Placental epithelial cell (primary cell): Measurements from ENCODE around the gene USH1G. TPM values are rescaled to one million over a fixed set of nuclear protein-coding genes. Genes with fewer than 3 reads are reported as not detected.

Source experiments
- total RNA-seq: library from RNA; depleted of rRNA; stranded (reverse); fragments of >200 nt; gene quantifications from 2 replicates; pipeline ENCODE4 v1.2.3, GENCODE V29; 2012

Gene USH1G
- total RNA-seq, result under 0.01 and 0.22 TPM in 2 replicates

DNA sequence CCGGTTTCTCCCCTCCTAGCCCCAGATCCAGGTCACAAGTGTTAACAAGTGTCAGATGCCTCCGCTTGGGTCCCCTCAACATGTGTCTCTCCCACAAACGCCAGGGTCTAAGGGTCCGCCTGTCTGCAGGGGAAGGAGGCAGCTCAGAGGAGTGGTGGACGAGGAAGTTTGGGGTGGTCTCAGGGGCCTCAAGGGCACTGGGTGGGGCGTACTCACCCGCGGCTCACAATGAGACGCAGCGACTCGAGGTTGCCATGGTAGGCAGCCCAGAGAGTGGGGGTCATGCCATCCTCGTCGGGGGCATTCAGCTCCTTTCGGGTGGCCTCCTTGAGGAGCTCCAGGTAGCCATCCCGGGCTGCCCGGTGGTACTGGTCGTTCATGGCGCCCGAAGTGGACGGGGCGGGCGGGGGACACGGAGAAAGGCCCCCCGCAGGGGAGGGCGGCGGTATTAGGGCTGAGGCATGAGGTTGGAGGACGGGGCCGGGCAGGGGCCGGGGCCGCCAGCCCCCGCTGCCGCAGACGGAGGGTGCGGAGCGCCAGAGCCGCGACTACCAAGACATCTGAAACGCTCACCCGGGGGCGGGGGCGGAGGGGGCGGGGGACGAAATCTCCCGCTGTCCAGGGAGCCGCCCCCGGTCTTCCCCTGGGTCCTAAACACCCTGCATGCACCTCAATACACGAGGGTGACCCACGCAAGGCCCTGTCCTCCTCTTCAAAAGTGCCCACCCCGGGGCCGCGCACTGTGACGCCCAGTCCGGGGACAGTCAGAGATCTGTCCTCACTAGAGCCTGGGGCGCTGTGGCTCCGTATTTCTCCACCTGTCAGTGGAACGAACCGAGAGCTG is at the start of gene USH1G:
Gene USH1G (minus strand): TSS at position 562 of the 844 bp plus-strand sequence. CDS start 182 bp downstream, at position 380.

DNA sequence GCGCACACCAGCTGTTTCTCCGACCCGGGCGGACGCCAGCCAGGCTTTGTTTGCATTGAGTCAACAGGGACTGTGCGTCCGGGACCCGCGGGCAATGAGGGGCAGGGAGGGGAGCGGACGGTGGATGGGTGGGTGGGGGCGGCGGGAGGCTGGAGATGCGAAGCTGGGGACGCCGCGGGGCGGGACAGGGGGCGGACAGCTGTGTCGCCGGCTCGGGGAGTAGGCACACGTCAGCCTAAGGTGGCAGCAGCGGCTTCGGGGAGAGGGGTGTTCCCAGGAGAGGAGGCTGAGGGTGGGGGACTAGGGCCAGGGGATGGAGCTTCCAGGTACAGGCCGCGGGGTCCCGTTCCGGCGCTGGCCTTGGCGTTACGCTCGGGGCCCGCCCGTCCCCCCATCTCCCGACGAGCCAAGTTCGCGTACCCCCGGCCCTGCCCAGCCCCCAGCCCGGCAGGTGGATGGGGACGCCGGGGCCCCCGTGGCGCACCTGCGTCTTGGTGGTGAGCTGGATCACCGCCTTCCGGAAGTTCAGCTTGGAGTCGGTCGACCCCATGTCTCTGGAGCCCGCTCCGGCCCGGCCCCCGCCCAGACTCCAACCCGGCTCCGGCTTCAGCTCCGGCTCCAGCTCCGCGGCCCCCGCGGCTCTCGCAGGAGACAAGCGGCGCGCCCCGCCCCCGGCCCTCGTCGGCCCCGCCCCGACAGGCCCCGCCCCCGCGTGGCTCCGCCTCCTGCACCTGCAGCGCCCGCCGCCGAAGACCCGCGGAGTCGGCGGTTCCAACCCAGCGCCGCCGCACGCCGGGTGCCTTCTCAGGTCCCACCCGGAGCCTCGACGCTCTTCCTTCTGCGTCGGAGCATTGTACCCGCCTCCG is 49.3 kb upstream of the USH1G start, which contains the start of gene HID1:
Gene HID1 (minus strand): TSS at position 653 of the 866 bp plus-strand sequence. CDS start 103 bp downstream, at position 550.

GRCh38 chr17:74935585-74936469 is 12.8 kb upstream of the USH1G start, which contains the start of gene OTOP3:
OTOP3 (plus strand) TSS chr17:74935898; CDS start chr17:74935922, 24 bp downstream.

DNA sequence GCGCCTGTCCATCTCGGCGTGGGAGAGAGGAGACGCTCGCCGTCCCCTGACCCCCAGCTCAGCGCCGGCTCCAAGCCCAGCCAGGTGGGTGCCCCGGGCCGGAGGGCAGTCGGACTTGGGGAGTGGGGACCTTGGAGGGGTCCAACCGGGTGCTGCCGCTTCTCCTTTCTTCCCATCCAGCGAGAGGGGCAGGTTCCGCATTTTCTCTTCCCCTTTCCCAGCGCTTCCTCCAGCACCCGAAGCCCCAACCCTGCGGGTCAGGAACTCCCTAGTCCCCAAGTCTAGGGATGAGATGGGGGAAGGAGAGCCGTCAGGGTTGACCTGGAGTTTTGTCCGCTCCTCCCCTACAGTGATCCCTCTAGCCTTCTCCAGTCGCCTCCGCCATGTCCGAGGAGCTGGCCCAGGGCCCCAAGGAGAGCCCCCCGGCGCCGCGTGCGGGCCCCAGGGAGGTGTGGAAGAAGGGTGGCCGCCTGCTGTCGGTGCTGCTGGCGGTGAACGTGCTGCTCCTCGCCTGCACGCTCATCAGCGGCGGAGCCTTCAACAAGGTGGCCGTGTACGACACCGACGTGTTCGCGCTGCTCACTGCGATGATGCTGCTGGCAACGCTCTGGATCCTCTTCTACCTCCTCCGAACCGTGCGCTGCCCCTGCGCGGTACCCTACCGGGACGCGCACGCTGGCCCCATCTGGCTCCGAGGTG is 1.3 kb upstream of the USH1G start, which contains the start of gene OTOP2:
Gene OTOP2 (plus strand): TSS at position 24 of the 699 bp plus-strand sequence. CDS start 360 bp downstream, at position 384.

DNA sequence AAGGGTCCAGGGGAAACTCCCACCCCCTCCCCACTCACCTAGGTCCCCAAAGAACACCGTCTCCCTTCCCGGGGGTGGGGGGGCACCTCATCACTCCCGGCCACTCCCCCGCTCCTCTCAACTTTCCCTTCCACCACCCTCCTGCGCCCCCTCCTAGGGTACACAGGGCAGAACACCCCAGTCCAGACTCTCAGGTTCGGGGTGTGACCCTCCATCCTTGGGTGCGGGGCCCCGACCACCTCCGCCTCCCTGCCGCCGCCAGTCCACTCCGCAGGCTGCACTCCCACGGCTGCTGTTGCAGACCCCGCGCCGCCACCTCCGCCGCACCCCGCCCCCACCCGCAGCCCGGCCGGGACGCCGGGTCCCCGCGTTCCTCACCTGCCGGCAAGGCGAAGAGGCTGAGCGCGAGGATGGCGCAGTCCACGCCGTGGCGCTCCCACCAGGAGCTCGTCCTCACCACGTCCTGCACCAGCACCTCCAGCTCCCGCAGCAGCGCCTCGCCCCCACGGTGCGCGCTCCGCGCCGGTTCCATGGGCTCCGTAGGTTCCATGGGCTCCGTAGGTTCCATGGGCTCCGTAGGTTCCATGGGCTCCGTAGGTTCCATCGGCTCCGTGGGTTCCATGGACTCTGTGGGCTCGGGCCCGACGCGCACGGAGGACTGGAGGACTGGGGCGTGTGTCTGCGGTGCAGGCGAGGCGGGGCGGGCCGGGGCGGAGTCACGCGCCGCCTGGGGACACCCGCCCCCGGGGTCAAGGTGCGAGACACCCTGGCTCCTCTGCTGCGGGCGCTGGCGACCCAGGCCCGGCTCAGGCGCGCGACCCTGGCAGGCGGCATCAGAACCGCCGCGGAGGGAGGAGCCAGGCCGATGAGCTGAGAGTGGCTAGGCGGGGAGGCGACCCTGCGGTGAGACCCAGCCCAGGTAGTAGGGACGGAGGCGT is 29.8 kb downstream of the USH1G start, which contains the start of gene FADS6:
Gene FADS6 (minus strand): TSS at position 660 of the 938 bp plus-strand sequence. CDS start 38 bp downstream, at position 622.

GRCh38 chr17:74872313-74873036 is 50.6 kb downstream of the USH1G start, which contains the start of gene FDXR:
FDXR (minus strand) TSS chr17:74872994; CDS start chr17:74872944, 50 bp downstream.

Other genes with a start within 250 kb of the USH1G start
- not detected in 2 replicates for gene CD300LF, start 210.3 kb downstream of the USH1G start, total RNA-seq
- under 0.01 TPM in 1 of 2 replicates, not detected in the other for gene RAB37, start 186.0 kb downstream of the USH1G start, total RNA-seq
- 22.0 and 24.5 TPM in 2 replicates for gene NHERF1, start 174.6 kb downstream of the USH1G start, total RNA-seq
- gene NAT9, start 146.9 kb downstream of the USH1G start, total RNA-seq, result 34.2 and 45.9 TPM in 2 replicates
- under 0.01 and 0.11 TPM in 2 replicates for gene GRIN2C, start 63.4 kb downstream of the USH1G start, total RNA-seq
- 12.6 and 37.1 TPM in 2 replicates for gene FDXR, start 50.3 kb downstream of the USH1G start, total RNA-seq
- not detected in 2 replicates for gene FADS6, start 29.6 kb downstream of the USH1G start, total RNA-seq
- gene OTOP2, start 1.0 kb upstream of the USH1G start, total RNA-seq, result not detected in 2 replicates
- gene OTOP3, start 12.6 kb upstream of the USH1G start, total RNA-seq, result not detected in 2 replicates
- gene HID1, start 49.5 kb upstream of the USH1G start, total RNA-seq, result 1.2 and 2.1 TPM in 2 replicates
- gene CDR2L, start 64.4 kb upstream of the USH1G start, total RNA-seq, result 34.9 and 47.9 TPM in 2 replicates
- 19.2 and 42.8 TPM in 2 replicates for gene MRPL58, start 89.4 kb upstream of the USH1G start, total RNA-seq
- 228 and 229 TPM in 2 replicates for gene ATP5PD, start 123.7 kb upstream of the USH1G start, total RNA-seq
- gene KCTD2, start 124.0 kb upstream of the USH1G start, total RNA-seq, result 17.0 and 21.6 TPM in 2 replicates
- 32.4 and 34.9 TPM in 2 replicates for gene SLC16A5, start 164.7 kb upstream of the USH1G start, total RNA-seq
- gene ARMC7, start 186.7 kb upstream of the USH1G start, total RNA-seq, result 2.6 and 3.5 TPM in 2 replicates
- 68.2 and 75.0 TPM in 2 replicates for gene NT5C, start 208.5 kb upstream of the USH1G start, total RNA-seq
- gene JPT1, start 231.3 kb upstream of the USH1G start, total RNA-seq, result 53.4 and 162 TPM in 2 replicates